Urinary bladder (tissue), 4 donors: ENCODE data around the gene PATE4. TPM values are rescaled to one million over a fixed set of nuclear protein-coding genes. Genes with fewer than 3 reads are reported as not detected.
"Not testable (repeated sequence)": the region's sequence is repeated elsewhere in the genome, so short reads cannot be mapped to it uniquely, and the experiment has no call there.

Experiments
- DNase-seq: peaks from one replicate; pipeline ENCODE4 v3.0.0-alpha.2; 2015; ENCODE audit errors: extremely low spot score
- H3K27ac ChIP-seq: one replicate; pipeline ENCODE4 v1.5.1; 2013; ENCODE audit warnings: low read depth, mild to moderate bottlenecking, moderate library complexity
- H3K36me3 ChIP-seq: one replicate; pipeline ENCODE4 v1.6.1; 2013; ENCODE audit warnings: mild to moderate bottlenecking, moderate library complexity; ENCODE audit not compliant: insufficient read depth
- H3K4me1 ChIP-seq: one replicate; pipeline ENCODE4 v1.6.1; 2013; ENCODE audit warnings: mild to moderate bottlenecking, moderate library complexity; ENCODE audit not compliant: insufficient read depth
- H3K4me3 ChIP-seq: one replicate; pipeline ENCODE4 v1.5.1; 2013; ENCODE audit warnings: low read depth, low read length
- WGBS: extraction: QIAGEN DNeasy Blood & Tissue Kit; methylation state at CpG from one replicate; pipeline ENCODE4 v1.1.7; 2013; 5-methylcytosine and 5-hydroxymethylcytosine counted together
- polyA plus RNA-seq: library from polyadenylated mRNA; stranded (reverse); fragments of 200-250 nt; gene quantifications from one replicate; pipeline ENCODE4 v1.2.3, GENCODE V29; 2013
- total RNA-seq: library from RNA; depleted of rRNA; stranded (reverse); fragments of >200 nt; gene quantifications from one replicate; pipeline ENCODE4 v1.2.3, GENCODE V29; 2014
- donor health status: healthy with polysubstance abuse.
- donor health status: healthy.

PATE4 gene
- not detected for total RNA-seq
- not detected for polyA plus RNA-seq

- 29% methylated on average over 3 of the region's 3 CpGs for WGBS
These were observed at the start of gene PATE4 for GRCh38 chr11:125833016-125833415. Gene PATE4 (plus strand): TSS chr11:125833316. CDS start chr11:125833360, 44 bp downstream.

DNA sequence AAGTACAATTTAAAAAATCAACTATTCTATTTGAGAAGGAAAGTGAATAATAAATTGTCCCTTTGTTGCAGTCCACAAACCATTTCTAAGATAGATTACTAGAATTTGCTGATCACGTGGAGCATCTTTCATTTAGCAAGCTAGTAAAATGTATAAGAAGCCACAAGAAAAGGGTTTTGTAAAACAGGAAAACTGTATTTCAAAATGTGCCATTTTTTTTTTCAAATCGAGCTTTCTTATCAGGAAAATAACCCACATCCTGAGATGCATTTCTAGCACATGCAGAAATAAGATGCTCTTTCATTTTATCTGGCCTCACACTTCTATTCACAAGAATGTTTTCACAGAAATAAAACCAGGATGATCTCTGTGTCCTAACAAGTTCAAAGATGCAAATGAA lies 48.4 kb upstream of the PATE4 start:
- H3K4me1 ChIP-seq = no peaks in the 10 kb centered on the region
- WGBS = 49% methylated on average over 2 of the region's 2 CpGs

More at GRCh38 chr11:125833016-125833415, at the start of gene PATE4:
- Histone ChIP-seq H3K27ac (no peak within 1 kb of the TSS), H3K4me3 (no peak within 1 kb of the TSS), H3K4me1 (no peaks in the 10 kb centered on the region), H3K36me3 (no peaks in the 10 kb centered on the region)
- no peak for DNase-seq

DNA sequence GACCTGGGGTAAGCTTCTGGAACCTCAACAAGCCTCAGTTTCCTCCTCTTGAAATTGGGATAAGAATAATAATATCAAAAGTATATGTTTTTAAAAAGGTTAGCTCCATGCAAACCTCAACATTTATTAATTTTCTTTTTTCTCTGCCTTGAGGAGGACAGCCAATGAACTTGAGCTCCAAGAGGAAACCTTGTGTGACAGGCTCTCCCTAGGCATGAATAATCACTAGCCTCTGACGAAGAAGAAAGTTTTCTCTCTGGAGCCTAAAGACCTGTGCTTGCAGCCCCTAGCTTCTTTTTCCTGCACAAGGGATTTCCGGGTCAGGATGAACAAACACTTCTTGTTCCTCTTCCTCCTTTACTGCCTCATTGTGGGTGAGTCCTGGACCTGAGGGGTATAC lies 45.3 kb upstream of the PATE4 start, which contains the start of gene PATE3:
TSS of gene PATE3 (plus strand) at position 301 of the 400 bp plus-strand sequence. CDS start at position 326, 25 bp downstream.
- Histone ChIP-seq H3K36me3 (no peaks in the 10 kb centered on the region), H3K4me1 (no peaks in the 10 kb centered on the region), H3K4me3 (no peak within 1 kb of the TSS), H3K27ac (no peak within 1 kb of the TSS)
- WGBS = 57% methylated on average over 2 of the region's 2 CpGs
- DNase-seq = no peak

More for the DNA sequence above, 48.4 kb upstream of the PATE4 start:
- Histone ChIP-seq H3K27ac (no peak overlapping the region), H3K36me3 (no peaks in the 10 kb centered on the region), H3K4me3 (no peak overlapping the region)
- DNase-seq = no peak

GRCh38 chr11:125790825-125791224 lies 42.3 kb upstream of the PATE4 start:
- Histone ChIP-seq H3K4me3 (no peak overlapping the region), H3K27ac (no peak overlapping the region), H3K4me1 (no peaks in the 10 kb centered on the region), H3K36me3 (no peaks in the 10 kb centered on the region)
- WGBS = 90% methylated on average over 4 of the region's 4 CpGs
- no peak for DNase-seq

GRCh38 chr11:125797641-125798040 lies 35.5 kb upstream of the PATE4 start:
- no peak for DNase-seq
- 55% methylated on average over 4 of the region's 4 CpGs for WGBS
- H3K27ac ChIP-seq = no peak overlapping the region
- no peaks in the 10 kb centered on the region for H3K4me1 ChIP-seq
- H3K36me3 ChIP-seq = no peaks in the 10 kb centered on the region
- no peak overlapping the region for H3K4me3 ChIP-seq

DNA sequence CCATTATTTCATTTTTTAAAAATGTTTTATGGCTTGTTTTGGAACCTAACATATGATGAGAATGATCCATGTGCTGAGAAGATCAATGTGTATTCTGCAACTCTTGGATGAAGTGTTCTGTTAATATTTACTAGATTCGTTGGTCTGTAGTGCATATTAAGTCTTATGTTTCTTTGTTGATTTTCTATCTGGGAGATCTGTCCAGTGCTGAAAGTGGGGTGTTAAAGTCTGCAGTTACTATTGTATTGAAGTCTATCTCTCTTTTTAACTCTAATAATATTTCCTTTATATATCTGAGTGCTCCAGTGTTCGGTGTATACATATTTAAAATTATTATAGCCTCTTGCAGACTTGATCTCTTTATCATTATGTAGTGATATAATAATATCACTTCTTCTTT lies 33.3 kb upstream of the PATE4 start:
- WGBS = 83% methylated on average over 2 of the region's 2 CpGs
- no peak overlapping the region for H3K27ac ChIP-seq
- no peak overlapping the region for H3K4me3 ChIP-seq
- H3K36me3 ChIP-seq = no peaks in the 10 kb centered on the region
- no peak for DNase-seq
- H3K4me1 ChIP-seq = no peaks in the 10 kb centered on the region

GRCh38 chr11:125802387-125802786 lies 30.7 kb upstream of the PATE4 start:
- DNase-seq = no peak
- Histone ChIP-seq H3K4me3 (no peak overlapping the region), H3K4me1 (no peaks in the 10 kb centered on the region), H3K36me3 (no peaks in the 10 kb centered on the region), H3K27ac (no peak overlapping the region)
- 79% methylated on average over 1 of the region's 1 CpG for WGBS

GRCh38 chr11:125807909-125808308 lies 25.2 kb upstream of the PATE4 start:
- no peak for DNase-seq
- Histone ChIP-seq H3K4me1 (no peaks in the 10 kb centered on the region), H3K4me3 (no peak overlapping the region), H3K36me3 (no peaks in the 10 kb centered on the region), H3K27ac (no peak overlapping the region)
- WGBS = 93% methylated on average over 1 of the region's 1 CpG

DNA sequence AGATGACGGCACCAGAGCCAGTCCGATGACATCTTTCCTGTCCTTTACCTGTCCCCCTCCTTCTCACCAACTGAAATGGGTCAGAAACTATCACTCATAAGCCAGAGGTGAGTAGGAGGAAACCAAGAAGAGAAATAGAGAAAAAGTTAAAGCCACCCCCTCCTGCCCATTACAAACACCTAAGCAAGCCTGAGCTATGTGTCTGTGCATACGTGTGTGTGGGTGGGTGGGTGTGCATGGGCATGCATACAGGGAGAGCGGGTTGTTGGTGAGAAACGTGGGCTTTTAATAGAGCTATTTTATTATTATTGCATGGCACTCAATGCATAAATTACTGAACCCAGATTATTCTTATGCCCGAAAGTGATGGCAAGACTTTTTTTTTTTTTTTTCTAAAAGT lies 2.6 kb downstream of the PATE4 start:
- WGBS = 80% methylated on average over 6 of the region's 6 CpGs
- Histone ChIP-seq H3K36me3 (no peaks in the 10 kb centered on the region), H3K4me3 (no peak overlapping the region), H3K27ac (no peak overlapping the region), H3K4me1 (no peaks in the 10 kb centered on the region)
- no peak for DNase-seq

DNA sequence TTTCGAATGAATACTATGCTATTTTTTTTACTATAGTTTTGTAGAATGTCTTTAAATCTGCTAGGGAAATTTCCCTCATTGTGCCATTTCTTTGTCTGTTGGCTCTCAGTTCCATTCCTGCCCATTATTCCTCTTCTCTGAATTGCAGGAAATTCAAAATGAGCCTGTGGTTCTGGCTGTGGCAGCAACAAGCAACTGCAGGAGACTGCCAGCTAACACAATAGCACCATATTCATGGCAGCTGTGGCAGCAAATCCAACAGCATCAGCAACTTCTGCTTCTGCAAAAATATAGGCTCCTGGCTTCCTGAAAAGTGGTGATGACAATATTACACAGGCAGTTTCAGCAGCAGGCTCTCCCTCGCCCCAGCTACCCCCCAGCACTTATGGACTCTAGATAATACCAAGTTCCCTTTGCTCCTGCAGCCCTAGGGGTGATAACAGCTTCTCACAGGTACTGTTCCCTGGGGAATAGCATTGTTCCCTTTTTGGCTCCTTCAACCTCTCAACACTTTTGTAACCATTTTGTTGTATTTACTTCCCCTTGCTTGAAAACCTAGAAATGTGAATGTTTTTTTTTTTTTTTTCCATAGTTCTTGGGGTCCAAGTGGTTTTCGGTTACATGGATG lies 9.3 kb downstream of the PATE4 start:
- Histone ChIP-seq H3K4me1 (no peaks in the 10 kb centered on the region), H3K36me3 (no peaks in the 10 kb centered on the region), H3K4me3 (no peak overlapping the region), H3K27ac (no peak overlapping the region)
- no peak for DNase-seq
- WGBS = 72% methylated on average over 3 of the region's 3 CpGs

DNA sequence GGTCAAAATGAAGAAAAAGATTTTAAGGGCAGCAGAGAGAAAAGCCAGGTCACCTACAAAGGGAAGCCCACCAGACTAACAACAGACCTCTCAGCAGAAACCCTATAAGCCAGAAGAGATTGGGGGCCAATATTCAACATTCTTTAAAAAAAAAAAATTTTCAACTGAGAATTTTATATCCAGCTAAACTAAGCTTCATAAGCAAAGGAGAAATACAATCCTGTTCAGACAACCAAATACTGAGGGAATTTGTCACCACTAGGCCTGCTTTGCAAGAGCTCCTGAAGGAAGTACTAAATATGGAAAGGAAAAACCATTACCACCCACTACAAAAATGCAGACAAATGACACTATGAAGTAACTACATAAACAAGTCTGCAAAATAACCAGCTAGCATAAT lies 13.1 kb downstream of the PATE4 start:
- Histone ChIP-seq H3K36me3 (no peaks in the 10 kb centered on the region), H3K27ac (no peak overlapping the region), H3K4me3 (no peak overlapping the region), H3K4me1 (no peaks in the 10 kb centered on the region)
- DNase-seq = no peak

DNA sequence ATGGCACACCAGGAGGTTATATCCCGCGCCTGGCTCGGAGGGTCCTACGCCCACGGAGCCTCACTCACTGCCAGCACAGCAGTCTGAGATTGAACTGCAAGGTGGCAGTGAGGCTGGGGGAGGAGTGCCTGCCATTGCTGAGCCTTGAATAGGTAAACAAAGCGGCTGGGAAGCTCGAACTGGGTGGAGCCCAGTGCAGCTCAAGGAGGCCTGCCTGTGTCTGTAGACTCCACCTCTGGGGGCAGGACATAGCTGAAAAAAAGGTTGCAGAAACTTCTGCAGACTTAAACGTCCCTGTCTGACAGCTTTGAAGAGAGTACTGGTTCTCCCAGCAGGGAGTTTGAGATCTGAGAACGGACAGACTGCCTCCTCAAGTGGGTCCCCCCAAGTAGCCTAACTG lies 24.6 kb downstream of the PATE4 start:
- not testable (repeated sequence) for H3K4me1 ChIP-seq, H3K36me3 ChIP-seq, H3K4me3 ChIP-seq, H3K27ac ChIP-seq, DNase-seq
- 80% methylated on average over 9 of the region's 9 CpGs for WGBS

DNA sequence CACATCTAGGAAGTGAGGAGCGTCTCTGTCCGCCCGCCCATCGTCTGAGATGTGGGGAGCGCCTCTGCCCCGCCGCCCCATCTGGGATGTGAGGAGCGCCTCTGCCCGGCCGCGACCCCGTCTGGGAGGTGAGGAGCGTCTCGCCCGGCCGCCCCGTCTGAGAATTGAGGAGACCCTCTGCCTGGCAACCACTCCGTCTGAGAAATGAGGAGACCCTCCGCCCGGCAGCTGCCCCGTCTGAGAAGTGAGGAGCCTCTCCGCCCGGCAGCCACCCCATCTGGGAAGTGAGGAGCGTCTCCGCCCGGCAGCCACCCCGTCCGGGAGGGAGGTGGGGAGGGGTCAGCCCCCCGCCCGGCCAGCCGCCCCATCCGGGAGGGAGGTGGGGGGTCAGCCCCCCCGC lies 29.7 kb downstream of the PATE4 start:
- DNase-seq = not testable (repeated sequence)
- 91% methylated on average over 24 of the region's 33 CpGs for WGBS

DNA sequence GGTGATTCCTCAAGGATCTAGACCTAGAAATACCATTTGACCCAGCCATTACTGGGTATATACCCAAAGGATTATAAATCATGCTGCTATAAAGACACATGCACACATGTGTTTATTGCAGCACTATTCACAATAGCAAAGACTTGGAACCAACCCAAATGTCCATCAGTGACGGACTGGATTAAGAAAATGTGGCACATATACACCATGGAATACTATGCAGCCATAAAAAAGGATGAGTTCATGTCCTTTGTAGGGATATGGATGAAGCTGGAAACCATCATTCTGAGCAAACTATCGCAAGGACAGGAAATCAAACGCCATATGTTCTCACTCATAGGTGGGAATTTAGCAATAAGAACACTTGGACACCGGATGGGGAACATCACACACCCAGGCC lies 32.2 kb downstream of the PATE4 start:
- not testable (repeated sequence) for H3K4me3 ChIP-seq, H3K4me1 ChIP-seq, H3K36me3 ChIP-seq, H3K27ac ChIP-seq, DNase-seq
- 94% methylated on average over 4 of the region's 4 CpGs for WGBS

More for the DNA sequence above, 29.7 kb downstream of the PATE4 start:
- H3K27ac ChIP-seq, H3K4me3 ChIP-seq, H3K36me3 ChIP-seq, H3K4me1 ChIP-seq: not testable (repeated sequence)

DNA sequence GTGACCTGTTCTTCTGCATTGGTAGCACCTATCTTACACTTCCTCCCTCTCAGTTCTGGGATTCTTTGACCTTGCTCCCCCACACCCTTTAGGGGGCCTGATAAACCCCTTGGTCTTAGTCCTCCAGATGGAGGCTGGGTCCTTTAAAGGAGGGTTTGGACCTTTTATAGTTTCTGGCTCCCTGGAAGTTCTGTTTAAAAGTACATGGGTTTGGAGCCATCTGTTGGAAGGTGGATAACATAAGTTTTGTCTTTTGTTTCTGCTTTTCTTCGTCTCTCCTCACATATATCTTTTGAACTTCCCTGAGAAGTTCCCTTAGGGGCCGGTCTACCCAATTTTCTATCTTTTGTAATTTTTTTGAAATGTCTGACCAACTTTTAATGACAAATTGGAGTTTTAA lies 36.4 kb downstream of the PATE4 start:
- Histone ChIP-seq H3K4me3 (no peak overlapping the region), H3K4me1 (no peaks in the 10 kb centered on the region), H3K36me3 (no peaks in the 10 kb centered on the region), H3K27ac (no peak overlapping the region)
- DNase-seq = no peak
- 67% methylated on average over 2 of the region's 2 CpGs for WGBS
